Fibroblast of lung (primary cell): Measurements from ENCODE around the gene CSF2RB. TPM values are rescaled to one million over a fixed set of nuclear protein-coding genes. Genes with fewer than 3 reads are reported as not detected.

ENCODE experiments used
- DNase-seq, 2 donors: peaks; one replicate each; pipeline versions ENCODE4 v3.0.0 to v3.0.0-alpha.2; 2010; ENCODE audit warnings: low read depth in 2 of 2
- H2AFZ ChIP-seq: 2 replicates; pipeline ENCODE4 v1.5.1; 2012; ENCODE audit warnings: low read length, control low read depth, inconsistent platforms
- H3K27ac ChIP-seq: 2 replicates; pipeline ENCODE4 v1.5.1; 2011; ENCODE audit warnings: low read length, control low read depth; ENCODE audit not compliant: insufficient read depth
- H3K27me3 ChIP-seq: 2 replicates; pipeline ENCODE4 v1.5.1; 2011; ENCODE audit warnings: mild to moderate bottlenecking, low read length; ENCODE audit not compliant: control insufficient read depth, insufficient read depth
- H3K36me3 ChIP-seq: 2 replicates; pipeline ENCODE4 v1.5.1; 2011; ENCODE audit warnings: low read length; ENCODE audit not compliant: control insufficient read depth, insufficient read depth
- H3K4me1 ChIP-seq: 2 replicates; pipeline ENCODE4 v1.5.1; 2011; ENCODE audit warnings: low read length; ENCODE audit not compliant: control insufficient read depth, insufficient read depth; ENCODE audit errors: extremely low read depth
- H3K4me2 ChIP-seq: 2 replicates; pipeline ENCODE4 v1.5.1; 2011; ENCODE audit warnings: low read length, control low read depth; ENCODE audit not compliant: insufficient read depth; ENCODE audit errors: extremely low read depth
- H3K4me3 ChIP-seq, 4 experiments: fragments of 200-600 bp in 1 of 4; sonication (generic) in 1 of 4; replicated peaks in 1 of 4; 2 replicates each; pipeline ENCODE4 v1.5.1; 2011 to 2016; ENCODE audit warnings: low read length in 4 of 4, low read depth in 3 of 4, mild to moderate bottlenecking in 3 of 4, control low read depth in 2 of 4, inconsistent platforms in 1 of 4, mixed read lengths in 1 of 4; ENCODE audit not compliant: insufficient read depth in 1 of 4; ENCODE audit errors: control extremely low read depth in 1 of 4
- H3K79me2 ChIP-seq: 2 replicates; pipeline ENCODE4 v1.5.1; 2012; ENCODE audit warnings: mild to moderate bottlenecking, low read length, inconsistent platforms; ENCODE audit not compliant: control insufficient read depth, insufficient read depth
- H3K9ac ChIP-seq: 2 replicates; pipeline ENCODE4 v1.5.1; 2011; ENCODE audit warnings: mild to moderate bottlenecking, low read length, control low read depth; ENCODE audit not compliant: insufficient read depth
- H3K9me3 ChIP-seq: 2 replicates; pipeline ENCODE4 v1.5.1; 2012; ENCODE audit warnings: low read depth, low read length; ENCODE audit not compliant: control insufficient read depth, insufficient read depth
- H4K20me1 ChIP-seq: 2 replicates; pipeline ENCODE4 v1.5.1; 2011; ENCODE audit warnings: low read length; ENCODE audit not compliant: control insufficient read depth, insufficient read depth; ENCODE audit errors: extremely low read depth
- CTCF ChIP-seq, 2 donors: IDR thresholded peaks in 1 of 2; conservative IDR thresholded peaks in 1 of 2; 1 replicate in 1 of 2; 2 replicates in 1 of 2; pipeline ENCODE4 v1.5.1; 2011 to 2012; ENCODE audit warnings: low read length in 2 of 2, control low read depth in 1 of 2, inconsistent platforms in 1 of 2, low read depth in 1 of 2, mild to moderate bottlenecking in 1 of 2
- EZH2 ChIP-seq: IDR thresholded peaks from 2 replicates; pipeline ENCODE4 v1.5.1; 2012; ENCODE audit warnings: low read length, control low read depth, mild to moderate bottlenecking; ENCODE audit errors: missing control alignments
- polyA plus RNA-seq, 2 donors: library from polyadenylated mRNA; depleted of rRNA in 1 of 2; stranded (reverse) in 1 of 2; unstranded in 1 of 2; fragments of >200 nt; gene quantifications; 2 replicates each; pipeline ENCODE4 v1.2.1, GENCODE V29; 2011 to 2012; ENCODE audit warnings: missing spikeins in 1 of 2
- total RNA-seq: library from RNA; depleted of rRNA; stranded (reverse); fragments of >200 nt; gene quantifications from 2 replicates; pipeline ENCODE4 v1.2.1, GENCODE V29; 2014

CSF2RB gene
- total and polyA plus RNA-seq, 2 donors (not counting 1 experiment from before 2014, with no cell fraction given) = not detected

GRCh38 chr22:36886016-36886415 is 27.4 kb upstream of the CSF2RB start:
- Histone ChIP-seq H3K4me3 (no peak overlapping the region), H3K27ac (no peak overlapping the region)
- TF ChIP-seq EZH2 (no peak), CTCF (conservative IDR thresholded peaks at IDR 0.05 in 1 of 2, IDR thresholded peaks at IDR 0.05 in 1 of 2; ENCODE audit: low read depth in 1 of 2, low read length in 2 of 2) (no peak)

GRCh38 chr22:36887162-36887561 is 26.3 kb upstream of the CSF2RB start:
- H3K36me3 ChIP-seq = no peaks in the 10 kb centered on the region
- no peaks in the 10 kb centered on the region for H3K79me2 ChIP-seq
- no peaks in the 10 kb centered on the region for H3K27me3 ChIP-seq
- no peak overlapping the region for H3K4me2 ChIP-seq
- no peaks in the 10 kb centered on the region for H3K9me3 ChIP-seq
- TF ChIP-seq EZH2 (no peak), CTCF (conservative IDR thresholded peaks at IDR 0.05 in 1 of 2, IDR thresholded peaks at IDR 0.05 in 1 of 2; ENCODE audit: low read depth in 1 of 2, low read length in 2 of 2) (no peak)
- no peak overlapping the region for H3K4me3 ChIP-seq
- H3K27ac ChIP-seq = no peak overlapping the region
- no peak overlapping the region for H2AFZ ChIP-seq
- no peak for DNase-seq
- H3K4me1 ChIP-seq = no peaks in the 10 kb centered on the region
- H3K9ac ChIP-seq = no peak overlapping the region
- no peaks in the 10 kb centered on the region for H4K20me1 ChIP-seq

More at GRCh38 chr22:36886016-36886415, 27.4 kb upstream of the CSF2RB start:
- H3K9ac ChIP-seq = no peak overlapping the region
- no peak overlapping the region for H2AFZ ChIP-seq
- H3K36me3 ChIP-seq = no peaks in the 10 kb centered on the region
- no peaks in the 10 kb centered on the region for H3K9me3 ChIP-seq
- H3K4me2 ChIP-seq = no peak overlapping the region
- no peaks in the 10 kb centered on the region for H3K27me3 ChIP-seq
- no peaks in the 10 kb centered on the region for H3K4me1 ChIP-seq
- no peak for DNase-seq
- H3K79me2 ChIP-seq = no peaks in the 10 kb centered on the region
- no peaks in the 10 kb centered on the region for H4K20me1 ChIP-seq

- H2AFZ ChIP-seq = no peak overlapping the region
- TF ChIP-seq CTCF (conservative IDR thresholded peaks at IDR 0.05 in 1 of 2, IDR thresholded peaks at IDR 0.05 in 1 of 2; ENCODE audit: low read depth in 1 of 2, low read length in 2 of 2) = no peak
- TF ChIP-seq EZH2 = no peak
Measured at GRCh38 chr22:36891646-36892045, 21.8 kb upstream of the CSF2RB start.

More at GRCh38 chr22:36891646-36892045, 21.8 kb upstream of the CSF2RB start:
- Histone ChIP-seq H3K4me3 (no peak overlapping the region), H3K36me3 (no peaks in the 10 kb centered on the region), H3K4me2 (no peak overlapping the region), H3K27me3 (no peaks in the 10 kb centered on the region), H3K4me1 (no peaks in the 10 kb centered on the region), H3K27ac (no peak overlapping the region), H3K79me2 (no peaks in the 10 kb centered on the region), H4K20me1 (no peaks in the 10 kb centered on the region), H3K9ac (no peak overlapping the region), H3K9me3 (no peaks in the 10 kb centered on the region)
- no peak for DNase-seq
